Measurements from ENCODE around the gene YAF2.

DNA sequence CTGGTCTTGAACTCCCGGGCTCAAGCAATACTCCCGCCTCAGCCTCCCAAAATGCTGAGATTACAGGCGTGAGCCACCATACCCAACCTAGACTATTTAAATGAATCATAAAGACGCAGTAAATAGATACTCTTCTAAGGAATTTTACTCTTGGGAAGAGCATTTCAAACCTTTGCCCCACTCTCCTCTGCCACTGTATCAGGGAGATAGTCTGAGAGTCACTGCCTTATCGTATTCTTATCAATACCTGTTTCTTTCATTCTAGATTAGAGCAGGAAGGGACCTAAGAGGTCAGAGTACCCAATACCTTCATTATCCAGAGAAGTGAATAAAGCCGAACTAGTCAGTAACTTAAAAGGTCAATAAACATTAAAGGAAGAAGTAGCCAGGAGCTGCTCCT is 109.2 kb downstream of the YAF2 start:
- TF ChIP-seq, protein P1, sequence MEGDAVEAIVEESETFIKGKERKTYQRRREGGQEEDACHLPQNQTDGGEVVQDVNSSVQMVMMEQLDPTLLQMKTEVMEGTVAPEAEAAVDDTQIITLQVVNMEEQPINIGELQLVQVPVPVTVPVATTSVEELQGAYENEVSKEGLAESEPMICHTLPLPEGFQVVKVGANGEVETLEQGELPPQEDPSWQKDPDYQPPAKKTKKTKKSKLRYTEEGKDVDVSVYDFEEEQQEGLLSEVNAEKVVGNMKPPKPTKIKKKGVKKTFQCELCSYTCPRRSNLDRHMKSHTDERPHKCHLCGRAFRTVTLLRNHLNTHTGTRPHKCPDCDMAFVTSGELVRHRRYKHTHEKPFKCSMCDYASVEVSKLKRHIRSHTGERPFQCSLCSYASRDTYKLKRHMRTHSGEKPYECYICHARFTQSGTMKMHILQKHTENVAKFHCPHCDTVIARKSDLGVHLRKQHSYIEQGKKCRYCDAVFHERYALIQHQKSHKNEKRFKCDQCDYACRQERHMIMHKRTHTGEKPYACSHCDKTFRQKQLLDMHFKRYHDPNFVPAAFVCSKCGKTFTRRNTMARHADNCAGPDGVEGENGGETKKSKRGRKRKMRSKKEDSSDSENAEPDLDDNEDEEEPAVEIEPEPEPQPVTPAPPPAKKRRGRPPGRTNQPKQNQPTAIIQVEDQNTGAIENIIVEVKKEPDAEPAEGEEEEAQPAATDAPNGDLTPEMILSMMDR (IDR thresholded peaks at IDR 0.05; ENCODE audit: poor library complexity), result no peak
- TF ChIP-seq EZH2 (IDR thresholded peaks at IDR 0.05; ENCODE audit: borderline replicate concordance), result no peak
